Measurements from ENCODE around the gene CD2BP2. TPM values are rescaled to one million over a fixed set of nuclear protein-coding genes. Genes with fewer than 3 reads are reported as not detected.
"Not testable (repeated sequence)": the region's sequence is repeated elsewhere in the genome, so short reads cannot be mapped to it uniquely, and the experiment has no call there.

Gene CD2BP2
- total RNA-seq, 2 experiments from 2014 or later: 75.6 to 75.9 TPM

GRCh38 chr16:30318647-30319046 is 36.5 kb downstream of the CD2BP2 start:
- H3K36me3 Mint-ChIP-seq (ENCODE audit: low read depth); H3K27ac Mint-ChIP-seq; H3K4me3 Mint-ChIP-seq; H3K9me3 Mint-ChIP-seq; POLR2A ChIA-PET; H3K4me1 Mint-ChIP-seq; DNase-seq; CTCF ChIA-PET; H3K27me3 Mint-ChIP-seq: not testable (repeated sequence)

GRCh38 chr16:30310937-30311336 is 44.2 kb downstream of the CD2BP2 start:
- POLR2A ChIA-PET; H3K36me3 Mint-ChIP-seq (ENCODE audit: low read depth); H3K27me3 Mint-ChIP-seq; CTCF ChIA-PET; H3K4me3 Mint-ChIP-seq; H3K9me3 Mint-ChIP-seq; DNase-seq; H3K27ac Mint-ChIP-seq: not testable (repeated sequence)
- peaks cover 15% of the 10 kb centered on the region for H3K4me1 Mint-ChIP-seq

GRCh38 chr16:30309255-30309654 is 45.9 kb downstream of the CD2BP2 start:
- H3K9me3 Mint-ChIP-seq; H3K27ac Mint-ChIP-seq; DNase-seq; H3K36me3 Mint-ChIP-seq (ENCODE audit: low read depth); H3K4me3 Mint-ChIP-seq; POLR2A ChIA-PET; H3K27me3 Mint-ChIP-seq; CTCF ChIA-PET: not testable (repeated sequence)
- H3K4me1 Mint-ChIP-seq: peaks cover 13% of the 10 kb centered on the region

Other genes with a start within 250 kb of the CD2BP2 start
- gene GDPD3, start 241.8 kb downstream of the CD2BP2 start, total RNA-seq: 10 to 100 TPM; 11.5 to 12.3 TPM
- 100 to 1,000 TPM; 108 to 111 TPM for gene MAPK3, start 232.1 kb downstream of the CD2BP2 start, total RNA-seq
- 1,000 to 10,000 TPM; 1,737 to 1,754 TPM for gene CORO1A, start 171.7 kb downstream of the CD2BP2 start, total RNA-seq
- gene BOLA2B, start 161.6 kb downstream of the CD2BP2 start, total RNA-seq: 100 to 1,000 TPM; 145 to 146 TPM
- gene SLX1A, start 161.4 kb downstream of the CD2BP2 start, total RNA-seq: 100 to 1,000 TPM; 102 to 149 TPM
- gene SULT1A3, start 156.1 kb downstream of the CD2BP2 start, total RNA-seq: 10 to 100 TPM; 23.3 to 28.4 TPM
- 1 to 10 TPM; 5.1 to 9.8 TPM for gene NPIPB13, start 106.8 kb downstream of the CD2BP2 start, total RNA-seq
- 10 to 100 TPM; 69.2 TPM for gene TBC1D10B, start 15.2 kb upstream of the CD2BP2 start, total RNA-seq
- 1 to 10 TPM in 1 of 2 experiments, not detected in 1; 1.2 TPM for gene MYL11, start 19.5 kb upstream of the CD2BP2 start, total RNA-seq
- 100 to 1,000 TPM; 343 to 354 TPM for gene SEPTIN1, start 27.3 kb upstream of the CD2BP2 start, total RNA-seq
- 10 to 100 TPM; 14.2 to 14.5 TPM for gene ZNF48, start 40.1 kb upstream of the CD2BP2 start, total RNA-seq
- gene ZNF771, start 52.3 kb upstream of the CD2BP2 start, total RNA-seq: 1 to 10 TPM; 4.2 to 4.5 TPM
- 10 to 100 TPM; 51.3 to 51.4 TPM for gene DCTPP1, start 74.7 kb upstream of the CD2BP2 start, total RNA-seq
- gene SEPHS2, start 90.6 kb upstream of the CD2BP2 start, total RNA-seq: 10 to 100 TPM; 56.3 to 57.8 TPM
- 100 to 1,000 TPM; 583 to 586 TPM for gene ITGAL, start 117.4 kb upstream of the CD2BP2 start, total RNA-seq
- gene ZNF768, start 171.3 kb upstream of the CD2BP2 start, total RNA-seq: 1 to 10 TPM; 5.9 to 6.0 TPM
- 10 to 100 TPM; 10.6 to 10.7 TPM for gene ZNF747, start 179.6 kb upstream of the CD2BP2 start, total RNA-seq
- 10 to 100 TPM; 16.0 to 16.8 TPM for gene ZNF764, start 203.1 kb upstream of the CD2BP2 start, total RNA-seq
- gene ZNF688, start 216.4 kb upstream of the CD2BP2 start, total RNA-seq: 10 to 100 TPM; 19.2 to 22.8 TPM
- 10 to 100 TPM; 12.9 to 13.3 TPM for gene ZNF785, start 230.4 kb upstream of the CD2BP2 start, total RNA-seq